HepG2 (cell line): ENCODE results near the gene CDC37L1. TPM values are rescaled to one million over a fixed set of nuclear protein-coding genes. Genes with fewer than 3 reads are reported as not detected.

Experiments used
- ATAC-seq: fragments of 200-7000 bp; cut with Tn5 transposase; 3 replicates; pipeline ENCODE4 v1.9.1; 2020; ENCODE audit warnings: mild to moderate bottlenecking, moderate library complexity
- BruUV-seq: library from RNA; stranded (reverse); fragments of 400-500 nt; replicated peaks from 2 replicates; lab custom pipeline; 2021; lab: Mats Ljungman, UMichigan
- CTCF ChIA-PET: fragments of 300-600 bp; formaldehyde crosslinking; extraction: SDS; loops from one replicate; lab custom pipeline; 2021; ENCODE audit warnings: low total read pairs, inconsistent platforms, low intra/inter-chr PET ratio; lab: Yijun Ruan, JAX
- POLR2A ChIA-PET: fragments of 350-600 bp; sonication (Branson Sonifier 250); formaldehyde crosslinking; loops from one replicate; lab custom pipeline; 2020; ENCODE audit warnings: antibody characterized with exemption, inconsistent platforms; lab: Yijun Ruan, JAX
- DNase-seq: peaks from one replicate; pipeline ENCODE4 v3.0.0-alpha.2; 2015; ENCODE audit warnings: low spot score
- FAIRE-seq: peaks from 3 replicates; lab custom pipeline; 2011; peaks lifted over from hg19 to GRCh38; lab: Jason Lieb, UNC
- H2AFZ ChIP-seq: one replicate; pipeline ENCODE4 v1.6.1; 2011; ENCODE audit warnings: low read length, inconsistent platforms
- H3K27ac ChIP-seq: fragments of 300-600 bp; 3 replicates; pipeline ENCODE4 v1.8.0; 2011; ENCODE audit warnings: mixed run types, mild to moderate bottlenecking, mixed read lengths, low read length, inconsistent platforms; ENCODE audit not compliant: insufficient read depth; ENCODE audit errors: extremely low read length
- H3K27me3 ChIP-seq, 2 experiments: fragments of 200-600 bp in 1 of 2; 2 replicates in 1 of 2; 3 replicates in 1 of 2; pipeline versions ENCODE4 v1.6.0 to v1.8.0; 2011; ENCODE audit warnings: low read length in 2 of 2, mild to moderate bottlenecking in 2 of 2, moderate library complexity in 2 of 2, inconsistent platforms in 1 of 2; ENCODE audit not compliant: insufficient read depth in 2 of 2, control insufficient read depth in 1 of 2
- H3K36me3 ChIP-seq, 2 experiments: fragments of 200-600 bp in 1 of 2; replicated peaks in 1 of 2; 2 replicates in 1 of 2; 3 replicates in 1 of 2; pipeline versions ENCODE4 v1.5.1 to v1.8.0; 2011; ENCODE audit warnings: low read length in 2 of 2, inconsistent platforms in 1 of 2; ENCODE audit not compliant: insufficient read depth in 2 of 2, control insufficient read depth in 1 of 2
- H3K4me1 ChIP-seq: 2 replicates; pipeline ENCODE4 v1.5.1; 2012; ENCODE audit warnings: low read length, inconsistent platforms; ENCODE audit not compliant: insufficient read depth
- H3K4me2 ChIP-seq: 2 replicates; pipeline ENCODE4 v1.6.0; 2011; ENCODE audit warnings: low read depth, low read length, inconsistent platforms
- H3K4me3 ChIP-seq, 3 experiments: fragments of 200-600 bp in 1 of 3; sonication (generic), shearing (Covaris generic) in 1 of 3; replicated peaks in 1 of 3; 2 replicates each; pipeline ENCODE4 v1.5.1; 2011 to 2016; ENCODE audit warnings: low read length in 3 of 3, inconsistent platforms in 2 of 3, low read depth in 2 of 3, mild to moderate bottlenecking in 2 of 3, control low read depth in 1 of 3, mixed read lengths in 1 of 3; ENCODE audit not compliant: insufficient read depth in 1 of 3
- H3K79me2 ChIP-seq: one replicate; pipeline ENCODE4 v1.6.1; 2011; ENCODE audit warnings: low read length, inconsistent platforms; ENCODE audit not compliant: insufficient read depth
- H3K9ac ChIP-seq: 2 replicates; pipeline ENCODE4 v1.6.0; 2011; ENCODE audit warnings: mild to moderate bottlenecking, low read depth, low read length, inconsistent platforms; ENCODE audit not compliant: insufficient read depth
- H3K9me3 ChIP-seq: 2 replicates; pipeline ENCODE4 v1.5.1; 2012; ENCODE audit warnings: mild to moderate bottlenecking, low read length
- H4K20me1 ChIP-seq: 2 replicates; pipeline ENCODE4 v1.6.0; 2011; ENCODE audit warnings: inconsistent platforms, mild to moderate bottlenecking, low read length, moderate library complexity; ENCODE audit not compliant: insufficient read depth
- ARID5B ChIP-seq: IDR thresholded peaks from 2 replicates; pipeline ENCODE4 v1.4.0; 2020; ENCODE audit warnings: mild to moderate bottlenecking, missing genetic modification reagents
- DDIT3 ChIP-seq: sonication (generic); formaldehyde crosslinking; IDR thresholded peaks from 2 replicates; pipeline ENCODE4 v1.4.0; 2020; ENCODE audit warnings: mild to moderate bottlenecking, missing genetic modification reagents
- HOXA7 ChIP-seq: sonication (generic); formaldehyde crosslinking; IDR thresholded peaks from 2 replicates; pipeline ENCODE4 v1.8.1; 2022; ENCODE audit warnings: mild to moderate bottlenecking, missing genetic modification reagents, moderate library complexity
- JUNB ChIP-seq: sonication (generic); formaldehyde crosslinking; IDR thresholded peaks from 2 replicates; pipeline ENCODE4 v1.8.0; 2022; ENCODE audit warnings: missing genetic modification reagents, mild to moderate bottlenecking, borderline replicate concordance
- NR1H2 ChIP-seq: sonication (generic); formaldehyde crosslinking; IDR thresholded peaks from 2 replicates; pipeline ENCODE4 v1.8.1; 2022; ENCODE audit warnings: low read depth, missing genetic modification reagents, borderline replicate concordance
- TGIF2 ChIP-seq: IDR thresholded peaks from 2 replicates; pipeline ENCODE4 v1.6.1; 2016; ENCODE audit warnings: control low read depth, missing compliant biosample characterization
- ZNF460 ChIP-seq: sonication (generic); formaldehyde crosslinking; IDR thresholded peaks from 2 replicates; pipeline ENCODE4 v1.5.1; 2020; ENCODE audit warnings: missing genetic modification reagents, mild to moderate bottlenecking, borderline replicate concordance
- ZNF629 ChIP-seq: sonication (generic); formaldehyde crosslinking; conservative IDR thresholded peaks from 2 replicates; pipeline ENCODE4 v1.5.0; 2020; ENCODE audit warnings: missing genetic modification reagents
- ZNF687 ChIP-seq: sonication (generic); formaldehyde crosslinking; IDR thresholded peaks from 2 replicates; pipeline ENCODE4 v1.5.1; 2020; ENCODE audit warnings: mild to moderate bottlenecking, missing genetic modification reagents, moderate library complexity
- ZNF850 ChIP-seq: sonication (generic); formaldehyde crosslinking; conservative IDR thresholded peaks from 2 replicates; pipeline ENCODE4 v1.9.0; 2021; ENCODE audit warnings: mild to moderate bottlenecking, missing genetic modification reagents
- WGBS: methylation state at CpG from one replicate; pipeline ENCODE4 v1.1.6; 2017; ENCODE audit warnings: low lambda C conversion rate; 5-methylcytosine and 5-hydroxymethylcytosine counted together
- in situ Hi-C: cut with HindIII; loops from 2 replicates; pipeline ENCODE4 v1.10.0; 2017; ENCODE audit warnings: low pct_unique_long_range_greater_than_20kb; ENCODE audit not compliant: extremely low pct_ligation_motif_present
- intact Hi-C: fragments of 100-400 bp; cut with micrococcal nuclease; formaldehyde crosslinking; loops from one replicate; pipeline ENCODE4 v1.10.0; 2022; ENCODE audit not compliant: unreplicated experiment
- polyA plus RNA-seq, 8 experiments: library from polyadenylated mRNA; depleted of rRNA in 3 of 8; stranded (reverse) in 7 of 8; unstranded in 1 of 8; fragments of >200 nt; fragmentation: Illumina TruSeq in 4 of 8; extraction: Trizol in 4 of 8; gene quantifications; 2 replicates each; pipeline versions ENCODE4 v1.2.1 to v1.2.3, GENCODE V29; 2011 to 2016; ENCODE audit warnings: low read depth in 4 of 8, missing spikeins in 1 of 8, mixed read lengths in 1 of 8; ENCODE audit not compliant: insufficient read depth in 1 of 8
- total RNA-seq, 5 experiments: library from RNA; depleted of rRNA; stranded (reverse); fragments of >200 nt; fragmentation: Illumina TruSeq; extraction: Trizol; gene quantifications; 2 replicates each; pipeline ENCODE4 v1.2.3, GENCODE V29; 2016; ENCODE audit warnings: low read depth in 1 of 5

The CDC37L1 gene
- total and polyA plus RNA-seq, 2 of the 13 experiments (the other 11 are each of a cell fraction or from before 2014, with no cell fraction given) = 5.5 to 17.0 TPM

- FAIRE-seq = no peak
Observed at GRCh38 chr9:4739587-4740387, 60.4 kb downstream of the CDC37L1 start.

More at GRCh38 chr9:4739587-4740387, 60.4 kb downstream of the CDC37L1 start:
- ATAC-seq (no peak), DNase-seq (no peak)
- BruUV-seq = TSS peak; percentile 75
- no peaks in the 10 kb centered on the region for H3K9me3 ChIP-seq
- POLR2A ChIA-PET = interaction anchor here (1.0 to 3.8 kb wide), 19 partner anchors 11 to 1214 kb away, joined by 3 to 33 read pairs (median 9); partner anchors contain the start of genes CDC37L1, JAK2, PLPP6 and RCL1
- H3K9ac ChIP-seq = peak overlapping the region; percentile 98
- H3K27ac ChIP-seq = peak overlapping the region; percentile 100
- peak; percentile 33 for TF ChIP-seq ZNF687 (CRISPR knock-in tag)
- TF ChIP-seq ARID5B (CRISPR knock-in tag) = 0 out of 2 replicates have a peak, but pooled peaks have one; percentile 6
- 0 out of 2 replicates have a peak, but pooled peaks have one; percentile 11 for TF ChIP-seq ZNF850
- TF ChIP-seq JUNB = no peak
- TF ChIP-seq ZNF629 (CRISPR knock-in tag) = 0 out of 2 replicates have a peak, but pooled peaks have one; percentile 18
- no peak for TF ChIP-seq HOXA7 (CRISPR knock-in tag)
- TF ChIP-seq NR1H2 (CRISPR knock-in tag) = no peak
- TF ChIP-seq ZNF460 (CRISPR knock-in tag) = peak; percentile 69; the same call in 1 of the 2 replicates
- TF ChIP-seq DDIT3 (CRISPR knock-in tag) = no peak
- TF ChIP-seq TGIF2 (CRISPR knock-in tag) = 0 out of 2 replicates have a peak, but pooled peaks have one; percentile 20
- in situ Hi-C loops (no loop called here), intact Hi-C loops (loop anchor here (1.0 to 5.0 kb wide), 3 partner anchors 32 to 76 kb away; partner anchors contain the start of gene CDC37L1)
- 2% methylated on average over 26 of the region's 26 CpGs for WGBS
- peaks cover 51% of the 10 kb centered on the region for H3K79me2 ChIP-seq
- no peaks in the 10 kb centered on the region for H3K27me3 ChIP-seq
- peaks cover 41% of the 10 kb centered on the region for H3K4me1 ChIP-seq
- peaks cover 0 to 2% of the 10 kb centered on the region in 2 experiments; a peak in 1 of 5 replicates for H3K36me3 ChIP-seq
- peak overlapping the region; percentile 76 for H3K4me2 ChIP-seq
- CTCF ChIA-PET = no interaction called here
- no peak overlapping the region for H2AFZ ChIP-seq
- peaks cover 29% of the 10 kb centered on the region for H4K20me1 ChIP-seq
- H3K4me3 ChIP-seq = peak overlapping the region; percentile 93 to 98 (median 96)
